RWPE2 (cell line): ENCODE measurements around the gene JAK2.
"Not testable (repeated sequence)": the region's sequence is repeated elsewhere in the genome, so short reads cannot be mapped to it uniquely, and the experiment has no call there.

Experiments used
- ATAC-seq: fragments of 200-7000 bp; cut with Tn5 transposase; 3 replicates; pipeline ENCODE4 v1.9.1; 2021; ENCODE audit warnings: low read depth
- DNase-seq: peaks from one replicate; pipeline ENCODE4 v3.0.0-alpha.2; 2020; ENCODE audit warnings: low spot score
- H3K27ac ChIP-seq: fragments of 450-650 bp; 2 replicates; pipeline ENCODE4 v1.5.1; 2017; ENCODE audit warnings: mild to moderate bottlenecking; ENCODE audit not compliant: poor library complexity, severe bottlenecking
- H3K27me3 ChIP-seq: fragments of 250-450 bp; sonication (Bioruptor Pico); 2 replicates; pipeline ENCODE4 v1.5.1; 2021; ENCODE audit warnings: mild to moderate bottlenecking, moderate library complexity; ENCODE audit not compliant: insufficient read depth, poor library complexity, severe bottlenecking
- H3K36me3 ChIP-seq: fragments of 250-450 bp; sonication (Bioruptor Pico); 2 replicates; pipeline ENCODE4 v1.5.1; 2020; ENCODE audit warnings: low read depth, mild to moderate bottlenecking, moderate library complexity
- H3K4me1 ChIP-seq: fragments of 250-450 bp; sonication (Bioruptor Pico); 2 replicates; pipeline ENCODE4 v1.5.1; 2021; ENCODE audit warnings: mild to moderate bottlenecking, moderate library complexity; ENCODE audit not compliant: insufficient read depth, poor library complexity, severe bottlenecking
- H3K4me3 ChIP-seq: fragments of 250-450 bp; sonication (Bioruptor Pico); 2 replicates; pipeline ENCODE4 v1.5.1; 2021; ENCODE audit warnings: mild to moderate bottlenecking, moderate library complexity; ENCODE audit not compliant: severe bottlenecking
- H3K9me3 ChIP-seq: fragments of 250-450 bp; sonication (Bioruptor Pico); 2 replicates; pipeline ENCODE4 v1.5.1; 2021; ENCODE audit warnings: mild to moderate bottlenecking, moderate library complexity; ENCODE audit not compliant: severe bottlenecking
- TF ChIP-seq, protein P1 (sequence below): fragments of 450-650 bp; IDR thresholded peaks from one replicate; pipeline ENCODE4 v1.5.1; 2017; ENCODE audit warnings: mild to moderate bottlenecking, moderate library complexity; ENCODE audit not compliant: poor library complexity, severe bottlenecking

JAK2 gene

DNA sequence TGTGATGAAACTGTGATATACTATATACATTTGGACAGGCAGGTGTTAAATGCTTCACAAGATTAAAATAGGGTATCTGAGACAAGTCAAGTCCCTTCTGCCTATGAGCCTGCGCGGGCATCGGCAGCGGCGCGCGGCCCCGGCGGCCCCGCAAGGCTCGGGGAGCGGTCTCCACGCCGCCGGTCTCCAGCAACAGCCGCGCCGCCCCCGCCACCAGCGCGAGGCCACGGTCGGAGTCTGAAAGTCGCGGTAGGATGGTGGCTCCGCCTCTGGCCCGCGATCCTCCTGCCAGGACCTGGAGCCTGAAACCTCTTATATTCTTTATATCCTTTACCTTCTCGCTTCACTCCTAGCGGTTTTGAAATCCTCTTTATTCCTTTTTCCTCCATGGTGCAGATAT lies 100.9 kb downstream of the JAK2 start:
- H3K27me3 ChIP-seq: no peaks in the 10 kb centered on the region
- ATAC-seq (no peak), DNase-seq (no peak)
- H3K4me1 ChIP-seq: no peaks in the 10 kb centered on the region
- no peak overlapping the region for H3K4me3 ChIP-seq
- TF ChIP-seq, protein P1, sequence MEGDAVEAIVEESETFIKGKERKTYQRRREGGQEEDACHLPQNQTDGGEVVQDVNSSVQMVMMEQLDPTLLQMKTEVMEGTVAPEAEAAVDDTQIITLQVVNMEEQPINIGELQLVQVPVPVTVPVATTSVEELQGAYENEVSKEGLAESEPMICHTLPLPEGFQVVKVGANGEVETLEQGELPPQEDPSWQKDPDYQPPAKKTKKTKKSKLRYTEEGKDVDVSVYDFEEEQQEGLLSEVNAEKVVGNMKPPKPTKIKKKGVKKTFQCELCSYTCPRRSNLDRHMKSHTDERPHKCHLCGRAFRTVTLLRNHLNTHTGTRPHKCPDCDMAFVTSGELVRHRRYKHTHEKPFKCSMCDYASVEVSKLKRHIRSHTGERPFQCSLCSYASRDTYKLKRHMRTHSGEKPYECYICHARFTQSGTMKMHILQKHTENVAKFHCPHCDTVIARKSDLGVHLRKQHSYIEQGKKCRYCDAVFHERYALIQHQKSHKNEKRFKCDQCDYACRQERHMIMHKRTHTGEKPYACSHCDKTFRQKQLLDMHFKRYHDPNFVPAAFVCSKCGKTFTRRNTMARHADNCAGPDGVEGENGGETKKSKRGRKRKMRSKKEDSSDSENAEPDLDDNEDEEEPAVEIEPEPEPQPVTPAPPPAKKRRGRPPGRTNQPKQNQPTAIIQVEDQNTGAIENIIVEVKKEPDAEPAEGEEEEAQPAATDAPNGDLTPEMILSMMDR: no peak
- H3K36me3 ChIP-seq: peaks cover 12% of the 10 kb centered on the region
- H3K9me3 ChIP-seq: no peaks in the 10 kb centered on the region
- H3K27ac ChIP-seq: no peak overlapping the region

DNA sequence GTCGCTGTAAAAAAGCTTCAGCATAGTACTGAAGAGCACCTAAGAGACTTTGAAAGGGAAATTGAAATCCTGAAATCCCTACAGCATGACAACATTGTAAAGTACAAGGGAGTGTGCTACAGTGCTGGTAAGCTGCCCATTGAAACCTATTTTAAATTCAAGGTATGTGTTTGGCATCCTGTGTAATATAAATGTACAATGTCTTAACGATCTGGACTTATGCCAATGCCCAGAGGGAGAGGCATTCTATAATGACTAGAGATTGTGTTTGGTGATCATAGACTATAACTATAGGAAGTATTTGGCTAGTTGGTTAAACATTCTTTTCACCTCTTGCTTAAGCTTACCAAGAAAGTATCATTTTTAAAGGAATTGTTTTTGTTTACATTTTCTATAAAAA lies 104.7 kb downstream of the JAK2 start:
- no peak for DNase-seq
- H3K4me3 ChIP-seq: no peak overlapping the region

DNA sequence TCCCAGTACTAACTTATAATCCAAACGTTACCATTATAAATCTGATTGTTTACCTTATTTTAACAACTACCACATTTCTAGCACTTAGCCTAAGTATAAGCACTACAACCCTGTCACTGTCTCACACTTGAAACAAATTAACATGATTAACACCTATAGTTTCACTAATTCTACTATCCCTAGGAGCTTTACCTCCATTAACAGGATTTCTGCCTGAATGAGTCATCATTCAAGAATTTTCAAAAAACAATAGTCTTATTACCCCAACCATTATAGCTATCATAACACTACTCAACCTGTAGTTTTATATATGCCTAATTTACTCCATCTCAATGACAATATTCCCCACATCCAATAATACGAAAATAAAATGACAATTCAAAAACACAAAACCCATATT lies 110.7 kb downstream of the JAK2 start:
- Histone ChIP-seq H3K4me3 (no peak overlapping the region), H3K9me3 (no peaks in the 10 kb centered on the region), H3K4me1 (no peaks in the 10 kb centered on the region), H3K27ac (no peak overlapping the region), H3K27me3 (no peaks in the 10 kb centered on the region), H3K36me3 (no peaks in the 10 kb centered on the region)
- TF ChIP-seq, protein P1: no peak
- no peak for DNase-seq
- ATAC-seq: no peak

More for the DNA sequence above, 104.7 kb downstream of the JAK2 start:
- peaks cover 8% of the 10 kb centered on the region; the same call in 1 of the 2 replicates for H3K36me3 ChIP-seq
- TF ChIP-seq, protein P1: no peak
- ATAC-seq: peak; percentile 41; the same call in 2 of the 3 replicates
- no peaks in the 10 kb centered on the region for H3K4me1 ChIP-seq
- no peaks in the 10 kb centered on the region for H3K9me3 ChIP-seq
- no peak overlapping the region for H3K27ac ChIP-seq
- no peaks in the 10 kb centered on the region for H3K27me3 ChIP-seq

DNA sequence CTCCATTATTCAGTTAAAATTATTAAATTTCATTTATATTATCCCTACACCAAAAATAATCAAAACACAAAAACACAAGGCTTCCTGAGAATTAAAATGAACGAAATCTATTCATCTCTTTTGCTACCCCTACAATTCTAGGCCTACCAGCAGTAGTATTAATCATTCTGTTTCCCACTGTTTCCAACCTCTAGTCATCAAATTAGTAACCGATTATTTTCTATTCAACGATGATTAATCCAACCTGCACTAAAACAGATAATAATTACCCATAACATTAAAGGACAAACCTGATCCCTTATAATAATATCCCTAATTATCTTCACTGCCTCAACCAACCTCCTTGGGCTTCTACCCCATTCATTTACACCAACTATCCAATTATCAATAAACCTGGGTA lies 114.4 kb downstream of the JAK2 start:
- H3K4me1 ChIP-seq: no peaks in the 10 kb centered on the region
- H3K9me3 ChIP-seq: no peaks in the 10 kb centered on the region
- no peak for DNase-seq
- no peaks in the 10 kb centered on the region for H3K36me3 ChIP-seq
- H3K27me3 ChIP-seq: no peaks in the 10 kb centered on the region
- no peak for ATAC-seq
- no peak overlapping the region for H3K4me3 ChIP-seq
- TF ChIP-seq, protein P1: no peak
- no peak overlapping the region for H3K27ac ChIP-seq

DNA sequence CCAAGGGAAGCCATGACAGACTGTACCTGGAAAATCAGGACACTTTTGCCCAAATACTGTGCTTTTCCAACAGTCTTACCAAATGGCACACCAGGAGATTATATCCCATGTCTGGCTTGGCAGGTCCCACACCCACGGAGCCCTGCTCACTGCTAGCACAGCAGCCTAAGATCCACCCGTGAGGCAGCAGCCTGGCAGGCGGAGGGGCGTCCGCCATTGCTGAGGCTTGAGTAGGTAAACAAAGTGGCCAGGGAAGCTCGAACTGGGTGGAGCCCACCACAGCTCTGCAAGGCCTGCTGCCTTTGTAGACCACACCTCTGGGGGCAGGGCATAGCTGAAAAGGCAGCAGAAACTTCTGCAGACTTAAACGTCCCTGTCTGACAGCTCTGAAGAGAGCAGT lies 116.1 kb downstream of the JAK2 start:
- H3K9me3 ChIP-seq, H3K27ac ChIP-seq, H3K27me3 ChIP-seq, DNase-seq, H3K4me3 ChIP-seq, ATAC-seq, H3K36me3 ChIP-seq, H3K4me1 ChIP-seq: not testable (repeated sequence)

DNA sequence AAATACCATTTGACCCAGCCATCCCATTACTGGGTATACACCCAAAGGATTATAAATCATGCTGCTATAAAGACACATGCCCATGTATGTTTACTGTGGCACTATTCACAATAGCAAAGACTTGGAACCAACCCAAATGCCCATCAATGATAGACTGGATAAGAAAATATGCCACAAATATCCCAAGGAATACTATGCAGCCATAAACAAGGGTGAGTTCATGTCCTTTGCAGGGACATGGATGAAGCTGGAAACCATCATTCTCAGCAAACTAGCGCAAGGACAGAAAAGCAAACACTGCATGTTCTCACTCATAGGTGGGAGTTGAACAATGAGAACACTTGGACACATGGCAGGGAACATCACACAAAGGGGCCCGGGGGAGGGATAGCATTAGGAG lies 121.4 kb downstream of the JAK2 start:
- not testable (repeated sequence) for ATAC-seq

More for the DNA sequence above, 121.4 kb downstream of the JAK2 start:
- not testable (repeated sequence) for H3K27me3 ChIP-seq, DNase-seq, H3K27ac ChIP-seq, H3K9me3 ChIP-seq, H3K4me1 ChIP-seq, H3K4me3 ChIP-seq, H3K36me3 ChIP-seq
